ENCODE data around the gene CC2D1B.

- TF ChIP-seq CTCF (conservative IDR thresholded peaks at IDR 0.05; ENCODE audit: low read depth, low read length) (no peak), EZH2 (IDR thresholded peaks at IDR 0.05; ENCODE audit: low read length, unreplicated experiment) (no peak), EZH2phosphoT487 (IDR thresholded peaks at IDR 0.05; ENCODE audit: borderline replicate concordance, low read length) (no peak)
These were observed 42.3 kb downstream of the CC2D1B start for GRCh38 chr1:52323731-52324130.

Measured in PC-3 (cell line).